GM18858 (cell line): ENCODE data around the gene UBQLN4.

Experiments used
- ATAC-seq: cut with Tn5 transposase; IDR thresholded peaks from one replicate; pipeline ENCODE4 v1.9.1; 2021; ENCODE audit not compliant: unreplicated experiment

UBQLN4 gene

DNA sequence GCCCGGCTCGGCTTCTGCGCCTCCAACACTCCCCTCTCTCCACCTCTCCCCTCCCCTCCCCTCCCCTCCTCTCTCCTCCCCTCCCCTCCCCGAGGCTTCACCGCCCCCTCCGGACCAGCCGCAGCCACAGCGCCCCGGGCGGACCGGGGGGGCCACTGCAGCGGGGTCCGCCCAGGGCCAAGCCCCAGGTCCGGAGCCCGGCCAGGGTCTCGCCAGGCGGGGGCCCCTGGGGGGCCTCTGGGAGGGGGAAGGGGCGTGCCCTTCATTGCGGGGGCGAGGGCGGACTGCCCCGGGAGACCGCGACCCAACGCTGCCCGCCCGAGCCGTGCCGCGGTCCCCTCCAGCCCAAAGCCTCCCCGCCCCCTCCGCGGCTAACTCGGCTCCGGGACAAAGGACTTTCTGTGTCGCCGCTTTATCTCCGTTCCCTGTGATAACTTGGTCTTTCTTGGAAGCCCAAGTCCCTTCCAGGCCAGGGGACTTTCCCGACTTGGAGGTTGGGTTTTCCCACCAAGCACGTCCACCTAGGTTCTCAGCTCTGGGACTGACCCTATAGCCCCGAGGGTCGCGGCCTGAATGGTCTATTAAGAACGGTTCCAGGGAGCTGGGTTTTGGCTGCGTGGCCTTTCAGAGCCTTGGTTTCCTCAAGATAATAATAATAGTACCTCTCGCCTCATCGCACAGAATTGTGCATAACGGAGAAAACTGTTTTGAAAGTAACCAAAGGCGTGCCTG lies at the start of gene UBQLN4:
Gene UBQLN4 (minus strand): TSS at position 31 of the 732 bp plus-strand sequence. CDS start 97 bp downstream, outside the sequence.
- no peak for ATAC-seq

DNA sequence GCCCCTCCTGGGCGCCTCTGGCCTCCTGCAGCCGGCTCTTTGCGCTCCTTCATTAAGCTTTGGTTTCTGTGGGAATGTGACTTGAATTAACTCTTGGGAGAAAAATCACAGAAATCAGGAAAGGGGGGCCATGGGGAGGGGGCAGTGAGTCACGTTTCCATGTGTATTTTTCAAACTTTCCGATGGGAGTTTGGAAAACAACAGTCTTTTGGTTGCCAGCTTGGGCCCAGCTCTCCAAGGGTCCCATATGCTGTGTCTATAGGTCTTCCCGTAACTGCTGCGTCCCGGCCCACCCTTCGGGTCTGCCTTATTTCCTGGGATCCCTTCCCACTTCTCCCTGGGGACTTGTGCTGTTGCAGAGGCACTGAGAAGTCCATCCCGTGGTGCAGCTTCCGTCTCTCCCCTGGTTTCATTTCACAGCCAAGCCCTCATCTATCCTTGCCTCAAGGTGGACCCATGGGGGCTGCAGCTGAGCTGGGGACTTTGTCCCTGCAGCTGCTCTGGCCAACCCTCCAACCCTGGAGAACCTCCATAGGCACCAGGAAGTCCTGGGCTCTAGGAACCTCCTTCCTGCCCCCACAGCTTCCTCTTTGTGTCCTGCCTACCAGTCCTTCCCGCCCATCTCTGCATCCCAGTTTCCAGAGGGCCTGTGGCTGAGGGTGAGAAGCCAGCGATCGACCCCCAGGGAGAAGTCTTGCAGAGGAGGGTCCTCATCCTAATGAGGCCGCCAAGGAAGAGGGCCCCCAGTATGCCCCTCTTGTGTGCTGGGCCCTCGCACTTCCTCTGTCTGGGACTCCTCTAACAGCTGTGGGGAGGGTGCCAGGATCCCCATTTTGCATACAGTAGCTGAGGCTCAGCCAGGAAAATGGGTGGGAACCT lies 49.3 kb upstream of the UBQLN4 start:
- no peak for ATAC-seq

DNA sequence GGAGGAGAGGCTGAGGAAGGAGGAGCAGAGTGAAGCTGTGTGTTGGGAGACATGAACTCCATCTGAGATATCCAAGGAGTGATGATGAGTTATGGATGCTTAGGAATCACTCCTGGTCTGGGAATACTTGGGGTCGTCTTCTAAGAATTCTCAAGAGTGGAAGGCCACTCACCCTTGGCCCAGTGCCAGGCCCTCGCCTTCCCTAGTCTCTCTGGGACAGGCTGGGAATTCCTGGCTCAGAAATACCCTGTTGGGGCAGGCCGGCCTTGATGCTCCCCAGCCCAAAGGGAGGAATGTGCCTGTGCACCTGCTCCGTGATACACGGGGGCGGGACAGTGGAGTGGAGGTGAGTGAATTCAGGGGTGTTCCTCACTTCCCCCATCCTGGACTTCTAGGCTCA lies 48.3 kb upstream of the UBQLN4 start:
- no peak for ATAC-seq

DNA sequence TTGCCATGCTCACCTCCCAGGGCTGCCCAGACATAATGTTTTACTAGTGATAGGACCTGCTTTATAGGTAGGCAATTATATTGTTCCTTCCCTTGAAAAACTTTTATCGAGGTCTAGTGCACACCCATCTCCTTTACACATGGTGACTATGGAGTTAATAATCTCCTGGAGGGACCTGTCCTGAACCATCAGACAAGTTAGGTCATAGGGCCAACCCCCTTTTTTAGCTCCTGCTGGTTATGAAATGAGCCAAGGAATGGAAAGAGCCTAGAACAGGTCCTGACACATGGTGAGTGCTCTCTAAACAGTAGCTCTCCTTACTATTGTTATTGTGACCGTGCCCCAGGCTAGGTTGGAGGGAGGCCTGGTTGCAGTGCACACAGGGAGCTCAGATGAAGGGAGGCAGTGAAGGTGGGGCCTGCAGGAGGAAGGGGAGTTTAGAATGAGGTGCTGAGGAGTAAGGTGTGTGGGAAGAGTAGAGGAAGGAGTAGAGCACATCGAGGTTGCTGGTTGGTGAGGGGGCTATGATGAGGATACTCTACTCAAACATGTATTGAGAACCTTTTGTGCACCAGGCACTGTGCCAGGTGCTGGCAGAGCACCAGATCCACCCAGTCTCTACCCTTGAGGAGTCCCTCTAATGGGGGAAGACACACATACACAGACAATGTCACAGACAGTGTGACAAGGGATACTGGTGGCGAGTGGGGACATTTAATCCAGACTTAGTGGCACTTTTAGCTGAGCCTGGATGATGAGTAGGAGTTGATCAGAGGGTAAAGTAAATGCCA lies 46.8 kb upstream of the UBQLN4 start:
- no peak for ATAC-seq

DNA sequence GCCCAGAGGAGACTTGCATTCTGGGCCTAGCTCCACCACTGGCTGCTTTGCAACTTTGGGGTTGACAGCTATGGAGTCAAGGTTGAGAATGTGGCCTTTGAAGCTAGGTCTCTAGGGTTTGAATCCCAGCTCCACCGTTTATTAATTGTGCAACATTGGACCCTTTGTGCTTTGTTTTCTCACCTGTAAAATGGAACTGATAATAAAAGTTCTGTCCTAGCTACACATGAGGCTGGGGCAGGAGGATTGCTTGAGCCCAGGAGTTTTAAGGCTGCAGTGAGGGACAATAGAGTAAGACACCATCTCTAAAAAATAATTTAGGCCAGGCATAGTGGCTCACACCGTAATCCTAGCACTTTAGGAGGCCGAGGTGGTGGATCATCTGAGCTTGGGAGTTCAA lies 45.7 kb upstream of the UBQLN4 start:
- ATAC-seq, result no peak

DNA sequence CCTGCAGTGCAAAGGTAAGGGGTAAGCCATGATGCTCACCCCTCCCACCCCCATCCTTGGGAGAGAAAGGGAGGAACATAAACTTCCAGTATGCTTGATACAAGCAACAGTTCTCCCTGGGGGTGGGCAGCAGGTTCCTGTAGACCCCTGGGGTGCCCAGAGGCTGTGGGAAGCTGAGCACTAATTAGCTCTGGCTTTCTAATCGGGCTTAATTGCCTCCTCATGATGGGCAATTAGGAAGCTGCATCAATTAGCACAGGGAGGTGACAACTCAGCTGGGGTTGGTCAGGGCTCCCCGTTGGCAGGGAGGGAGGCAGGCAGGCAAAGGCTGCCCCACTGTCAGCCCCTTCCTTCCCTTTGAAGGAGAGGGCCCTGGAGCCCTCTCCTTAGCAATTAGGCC lies 45.2 kb upstream of the UBQLN4 start:
- ATAC-seq, result no peak

DNA sequence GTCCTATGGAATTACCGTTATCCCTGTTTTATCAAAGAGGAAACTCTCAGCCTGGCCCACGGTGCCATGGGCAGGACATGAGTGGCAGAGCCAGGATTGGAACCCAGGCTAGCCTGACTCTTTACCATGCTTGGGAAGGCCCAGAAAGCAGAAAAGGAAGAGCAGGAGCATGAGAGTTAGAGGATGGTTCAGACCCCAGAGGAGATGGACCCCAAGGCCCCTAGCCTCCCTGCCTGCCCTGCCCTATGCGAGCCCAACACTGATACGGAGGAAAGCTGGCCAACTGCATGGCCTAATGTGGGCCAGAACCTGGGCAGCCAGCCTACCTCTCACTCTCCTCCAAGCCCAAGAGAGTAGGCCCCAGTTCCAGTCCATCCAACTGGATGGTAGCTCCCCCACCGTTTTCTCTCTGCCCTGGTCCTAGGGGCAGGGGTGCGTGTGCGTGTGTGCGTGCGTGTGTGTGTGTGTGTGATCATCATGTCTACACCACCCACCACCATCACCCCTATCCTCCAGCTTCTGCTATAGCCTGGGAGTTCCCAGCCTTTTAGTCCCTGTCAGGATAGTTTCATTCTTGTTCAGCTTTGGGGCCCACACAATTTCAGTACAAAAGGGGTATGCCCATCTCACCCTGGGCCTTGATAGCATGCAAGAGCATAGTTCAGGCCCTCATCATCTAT lies 44.0 kb upstream of the UBQLN4 start:
- no peak for ATAC-seq

DNA sequence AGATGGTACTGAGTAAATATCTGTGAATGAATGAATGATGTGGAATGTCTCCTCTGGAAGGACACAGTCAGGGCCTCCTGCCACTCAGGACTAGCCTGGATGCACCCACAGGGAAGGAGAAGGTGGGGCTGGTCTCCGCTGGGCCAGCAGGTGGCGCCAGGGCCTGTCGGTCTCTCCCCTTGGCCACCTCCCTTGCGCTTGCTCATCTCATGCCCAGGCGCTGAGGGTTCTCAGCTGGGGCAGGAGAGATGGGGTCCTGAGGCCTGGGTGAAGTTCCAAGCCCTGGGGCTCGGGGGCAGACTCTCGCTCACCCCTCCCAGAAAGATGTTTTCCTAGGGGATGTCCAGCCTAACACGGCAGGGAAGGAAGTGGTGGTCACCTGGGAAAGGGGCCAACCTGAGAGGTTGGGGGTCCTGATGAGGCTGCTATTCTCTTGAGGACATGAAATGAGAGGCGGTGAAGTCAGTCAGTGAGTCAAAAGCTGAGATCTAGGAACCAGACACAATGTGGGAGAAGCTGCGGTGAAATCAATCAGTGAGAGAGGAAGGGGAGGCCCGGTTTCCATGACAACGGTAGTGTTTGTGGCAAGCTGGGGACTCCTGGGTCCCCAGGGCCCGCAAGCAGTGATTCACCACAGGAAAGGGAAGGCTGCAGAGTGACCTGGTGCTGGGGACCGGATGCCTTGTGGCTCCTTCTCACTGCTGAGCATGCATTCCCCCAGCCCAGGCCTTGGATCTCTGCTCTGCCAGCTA lies 43.2 kb upstream of the UBQLN4 start:
- peak; percentile 37 for ATAC-seq

DNA sequence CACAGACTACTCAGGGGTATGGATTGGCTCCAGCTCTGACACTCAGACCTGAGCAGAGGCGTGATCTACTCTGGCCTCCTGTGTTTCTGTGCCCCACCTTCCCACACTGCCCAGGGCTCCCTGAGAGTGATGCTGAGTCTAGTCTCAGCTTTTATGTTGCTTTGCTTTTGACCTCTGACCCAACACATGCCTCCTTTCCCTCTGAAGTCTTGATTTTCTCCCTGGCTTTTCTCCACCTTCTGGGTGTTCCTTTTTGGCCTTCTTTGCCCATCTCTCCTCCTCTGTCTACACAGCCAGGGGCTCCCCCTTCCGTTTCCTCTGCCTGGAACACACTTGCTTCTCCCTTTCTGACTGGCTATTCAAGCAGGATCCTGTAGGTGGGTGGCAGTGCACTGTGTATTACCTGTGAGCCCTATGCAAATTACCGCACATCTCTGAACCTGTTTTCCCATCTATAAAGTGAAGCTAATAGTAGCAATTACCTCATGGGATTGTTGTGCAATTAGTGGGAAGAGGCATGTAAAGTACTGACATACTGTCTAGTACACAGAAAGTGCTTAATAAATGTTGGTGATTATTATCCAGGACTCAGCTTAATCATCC lies 42.4 kb upstream of the UBQLN4 start:
- no peak for ATAC-seq

DNA sequence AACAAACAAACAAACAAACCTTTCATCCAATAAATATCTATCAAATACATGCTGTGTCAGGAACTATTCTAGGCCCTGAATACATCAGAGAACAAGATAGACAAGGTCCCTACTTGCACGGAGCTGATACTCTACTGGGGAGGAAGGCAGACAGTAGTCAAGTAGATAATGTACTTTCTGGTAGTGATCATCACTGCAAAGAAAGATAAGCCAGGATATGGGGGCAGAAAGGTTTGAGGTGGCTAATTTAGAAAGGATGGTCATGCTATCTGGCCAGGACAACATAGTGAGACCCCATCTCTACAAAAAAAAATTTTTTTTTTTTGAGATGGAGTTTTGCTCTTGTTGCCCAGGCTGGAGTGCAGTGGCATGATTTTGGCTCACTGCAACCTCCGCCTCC lies 38.0 kb upstream of the UBQLN4 start:
- no peak for ATAC-seq

DNA sequence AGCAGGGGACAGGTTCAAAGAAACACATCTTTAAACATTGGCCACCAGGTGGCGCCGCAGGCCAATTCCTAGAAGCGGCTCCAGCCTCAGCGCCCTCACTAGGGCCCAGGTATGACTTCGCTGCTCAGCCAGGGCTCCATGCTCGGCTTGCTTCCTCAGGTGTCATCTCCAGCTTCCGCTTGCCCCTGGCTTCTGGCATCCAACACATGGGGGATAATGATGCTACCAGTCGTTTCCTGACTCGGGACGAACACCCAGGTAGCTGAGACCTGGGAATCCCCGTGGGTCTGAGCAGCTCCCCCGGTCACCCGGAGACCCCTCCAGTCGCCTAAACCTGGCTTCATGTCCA lies 37.2 kb upstream of the UBQLN4 start:
- no peak for ATAC-seq

DNA sequence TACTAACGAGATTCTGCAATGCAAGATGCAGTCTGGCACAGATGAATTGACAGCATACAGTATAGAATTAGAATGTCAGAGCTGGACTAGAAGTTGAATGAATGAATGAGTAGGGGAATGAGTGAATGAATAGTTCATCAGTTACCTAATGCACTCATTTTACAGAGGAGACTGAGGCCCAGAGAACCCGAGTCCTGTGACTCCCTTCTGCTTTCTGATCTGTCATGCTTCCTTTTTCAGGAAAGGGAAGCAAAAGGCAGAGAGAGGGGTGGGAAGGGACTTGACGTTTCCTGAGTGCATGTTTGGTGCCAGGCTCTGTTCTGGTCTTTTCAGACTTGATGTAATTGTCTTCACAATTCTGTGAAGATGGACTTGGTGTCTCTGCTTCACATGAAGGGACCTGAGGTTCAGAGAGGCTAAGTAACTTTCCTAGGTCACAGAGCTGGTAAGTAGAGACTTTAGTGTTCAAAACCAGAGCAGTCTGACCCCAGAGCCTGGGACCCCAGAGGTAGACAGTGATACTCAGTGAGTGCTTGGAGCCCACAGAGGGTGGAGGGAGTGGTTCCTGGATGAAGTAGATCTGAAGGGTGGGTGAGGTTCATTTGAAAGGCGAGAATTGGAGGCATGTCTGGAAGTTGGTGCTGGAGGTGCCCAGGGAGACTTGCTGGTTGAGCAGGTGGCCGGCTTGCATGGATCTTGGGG lies 36.7 kb upstream of the UBQLN4 start:
- ATAC-seq, result no peak

DNA sequence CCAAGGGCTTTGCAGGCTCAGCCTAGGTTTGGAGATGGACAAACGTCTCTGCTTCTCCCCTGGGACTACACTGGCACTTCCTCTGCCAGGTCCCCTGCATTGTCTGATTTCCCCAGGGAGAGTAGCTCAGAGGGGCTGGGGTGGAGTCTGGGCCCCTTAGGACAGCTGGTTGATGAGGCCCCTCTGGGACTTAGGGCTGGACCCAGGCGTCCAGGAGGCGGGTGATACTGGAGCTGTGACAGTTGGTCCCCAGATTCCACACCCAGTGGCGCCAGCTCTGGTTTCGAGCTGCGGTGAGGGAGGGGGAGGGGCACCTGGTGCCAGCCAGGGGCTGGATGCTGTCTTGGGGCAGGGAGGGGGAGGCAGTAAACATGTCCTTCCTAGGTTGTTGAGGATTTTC lies 36.1 kb upstream of the UBQLN4 start:
- no peak for ATAC-seq

DNA sequence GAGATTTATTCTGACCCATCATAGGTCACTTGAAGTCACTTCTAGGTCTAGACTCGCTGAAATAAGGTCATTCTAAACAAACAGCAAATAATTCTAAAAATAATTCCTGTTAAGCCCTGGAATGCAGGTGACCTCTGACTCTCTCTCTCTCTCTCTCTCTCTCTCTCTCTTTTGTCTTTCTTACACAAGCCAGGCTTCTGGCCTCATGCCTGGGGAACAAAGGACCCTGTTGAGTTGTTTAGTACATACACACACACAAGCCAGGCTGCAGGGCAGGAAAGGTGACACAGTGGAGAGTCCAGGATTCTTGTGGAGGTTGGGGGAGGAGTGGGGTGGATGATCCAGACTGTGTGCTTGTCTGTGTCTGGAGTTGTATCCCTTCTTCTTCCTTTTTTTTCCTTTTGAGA lies 32.7 kb upstream of the UBQLN4 start:
- ATAC-seq, result no peak

DNA sequence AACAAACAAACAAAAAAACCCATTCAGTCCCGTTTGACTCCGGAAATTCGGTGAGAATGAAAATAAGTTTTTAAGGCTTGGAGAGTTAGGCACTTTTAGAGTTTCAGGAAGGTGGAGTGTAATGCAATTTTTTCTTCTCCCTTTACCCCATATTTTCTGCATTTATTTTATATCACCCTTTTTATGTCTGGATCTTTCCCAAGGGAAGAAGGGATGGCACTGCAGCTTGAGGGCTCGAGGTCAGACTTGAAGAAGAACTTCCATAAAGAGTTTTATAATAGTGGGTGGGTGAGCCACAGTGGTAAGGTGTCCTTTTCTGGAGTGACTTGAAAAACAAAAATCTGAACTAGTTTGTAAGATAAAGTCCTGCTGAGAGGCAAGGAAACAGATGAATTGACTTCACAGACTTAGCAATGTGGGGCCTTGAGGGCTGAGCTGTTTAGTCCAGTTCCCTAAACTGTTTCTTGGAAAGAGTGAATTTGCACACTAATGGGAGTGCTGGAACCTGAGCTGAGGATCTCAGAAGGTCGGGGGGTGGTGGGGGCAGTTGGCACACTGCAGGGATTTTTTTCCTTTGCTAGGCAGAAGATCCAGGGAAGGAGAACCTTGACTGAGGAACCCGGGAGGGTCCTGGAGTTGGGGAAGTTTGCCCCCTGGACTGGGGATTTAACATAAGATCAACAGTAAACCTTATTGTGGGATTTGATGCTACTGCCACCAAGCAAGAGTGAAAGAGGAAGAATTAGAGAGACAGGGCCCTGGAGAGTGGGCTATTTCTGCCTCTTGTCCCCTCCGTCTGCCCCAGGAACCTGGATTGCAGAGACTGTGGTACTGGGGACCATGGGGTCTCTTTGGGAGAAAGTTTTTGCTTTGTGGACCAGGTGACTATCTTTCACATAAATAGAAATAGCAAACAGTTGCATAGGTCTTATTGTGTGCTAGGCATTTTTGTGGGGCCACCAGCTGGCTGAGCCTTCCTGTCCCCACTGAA lies 30.5 kb upstream of the UBQLN4 start:
- no peak for ATAC-seq

DNA sequence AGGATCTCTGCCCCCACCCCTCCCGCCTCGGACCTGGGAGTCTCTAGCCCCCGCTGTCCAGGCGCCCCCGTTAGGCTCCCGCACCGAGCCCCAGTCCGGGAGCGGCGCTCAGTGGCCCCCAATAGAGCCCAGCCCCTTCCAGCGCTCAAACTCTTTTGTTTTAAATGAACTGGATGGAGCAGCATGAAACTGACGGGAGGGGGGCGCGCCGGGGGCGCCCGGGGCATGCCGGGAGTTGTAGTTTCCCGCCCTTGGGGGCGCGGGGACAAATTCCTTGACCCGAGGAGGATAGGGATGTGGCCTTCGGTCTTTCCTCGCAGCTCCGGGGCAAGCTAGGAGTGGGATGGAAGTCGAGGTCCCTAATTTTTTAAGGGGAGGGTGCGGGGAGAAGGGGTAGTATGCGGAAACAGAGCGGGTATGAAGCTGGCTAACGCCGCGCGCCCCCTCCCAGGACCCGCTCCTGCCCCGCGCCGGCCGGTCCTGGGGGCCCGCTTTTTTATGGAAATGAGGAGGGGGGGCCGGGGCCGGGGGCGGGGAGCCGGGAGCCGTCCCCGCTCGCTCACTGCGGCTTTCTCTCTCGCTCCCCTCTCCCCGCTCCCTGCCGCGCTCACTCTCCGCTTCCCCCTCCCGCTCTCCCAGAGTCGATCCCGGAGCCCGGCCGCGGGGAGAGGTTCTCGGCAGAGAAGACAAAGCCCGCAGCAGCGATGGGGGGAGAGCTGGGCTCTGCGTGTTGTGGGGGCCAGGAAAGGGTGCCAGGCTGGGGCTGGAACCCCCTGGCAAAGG lies 28.9 kb upstream of the UBQLN4 start, which contains the start of gene MEX3A:
Gene MEX3A (minus strand): TSS at position 157 of the 783 bp plus-strand sequence. CDS start 467 bp downstream, outside the sequence.
- no peak for ATAC-seq

DNA sequence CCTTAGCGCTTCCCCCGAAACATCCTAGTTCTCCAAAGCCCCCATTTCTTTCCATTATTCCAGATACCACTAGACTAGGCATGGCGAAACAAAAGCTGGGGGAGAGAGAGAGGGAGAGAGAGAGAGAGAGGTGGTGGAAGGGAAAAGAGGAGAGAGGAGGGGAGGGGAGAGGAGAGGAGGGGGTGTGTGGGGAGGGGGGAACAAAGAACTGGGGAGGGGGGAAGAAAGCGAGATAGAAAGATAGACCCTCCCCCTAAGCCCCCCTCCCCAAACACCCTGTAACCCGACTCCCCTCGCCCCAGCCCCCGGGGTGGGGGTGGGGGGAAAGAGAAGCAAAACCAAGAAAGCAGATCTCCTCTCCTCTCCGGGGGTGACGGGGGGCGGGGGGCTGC lies 28.3 kb upstream of the UBQLN4 start:
- no peak for ATAC-seq
